ENCODE results near the gene ZNF814.
A peak's percentile ranks its signal among the peaks of the same experiment; 100 is the strongest.
"Not testable (repeated sequence)": the region's sequence is repeated elsewhere in the genome, so short reads cannot be mapped to it uniquely, and the experiment has no call there.

The ZNF814 gene

DNA sequence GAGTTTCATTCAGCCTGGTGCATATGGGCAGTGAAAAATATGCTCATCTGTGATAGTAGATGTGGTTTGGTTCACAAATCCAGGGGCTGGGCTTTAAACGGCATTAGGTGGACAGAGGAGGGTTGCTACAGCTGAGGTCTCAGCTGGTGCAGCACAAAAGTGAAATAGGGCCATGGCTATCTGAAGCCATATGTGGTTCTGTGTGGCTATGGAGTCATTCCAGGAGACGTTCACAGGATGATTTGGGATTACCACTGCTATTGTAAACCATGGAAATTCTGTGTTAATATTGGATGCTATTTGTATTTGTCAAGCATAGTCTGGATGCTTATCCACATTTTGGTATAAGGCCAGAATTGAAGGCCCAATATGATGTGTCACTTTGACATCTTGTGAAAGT is 34.7 kb downstream of the ZNF814 start:
- DNase-seq, result not testable (repeated sequence)

DNA sequence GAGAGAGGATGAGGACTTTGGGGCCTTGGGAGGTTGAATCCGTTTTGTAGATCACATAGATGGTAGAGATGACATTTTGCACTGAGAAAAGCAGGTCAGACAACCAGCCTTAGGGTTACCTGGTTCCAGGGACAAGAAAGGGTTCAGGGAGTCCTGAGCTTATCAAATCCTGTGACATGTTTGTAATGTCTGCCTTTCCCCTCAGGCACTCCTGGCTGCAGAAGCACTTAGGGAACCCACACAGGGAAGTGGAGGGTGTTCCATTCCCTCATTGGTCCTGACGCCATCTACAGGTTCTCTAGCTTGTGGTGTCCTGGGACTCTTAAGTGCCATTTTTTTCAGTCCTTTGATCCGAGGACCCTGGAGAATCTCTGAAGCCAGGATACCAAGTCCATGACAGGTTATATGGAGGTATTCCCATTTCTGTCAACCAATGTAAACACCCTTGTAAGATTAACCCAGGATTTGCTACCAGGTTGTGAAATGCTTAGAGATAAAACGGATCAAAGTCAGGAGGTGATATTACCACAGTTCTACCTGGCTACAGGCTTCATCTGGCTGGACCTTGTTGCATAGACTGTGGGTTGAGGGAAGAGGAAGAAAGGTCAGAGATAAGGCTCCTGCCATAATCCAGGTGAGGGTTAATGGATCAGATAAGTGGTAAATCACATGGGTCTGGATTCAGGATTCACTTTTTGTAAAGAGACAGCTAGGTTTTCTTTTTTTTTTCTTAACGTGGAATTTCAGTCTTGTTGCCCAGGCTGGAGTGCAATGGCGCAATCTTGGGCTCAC is 36.8 kb downstream of the ZNF814 start:
- DNase-seq, result not testable (repeated sequence)

DNA sequence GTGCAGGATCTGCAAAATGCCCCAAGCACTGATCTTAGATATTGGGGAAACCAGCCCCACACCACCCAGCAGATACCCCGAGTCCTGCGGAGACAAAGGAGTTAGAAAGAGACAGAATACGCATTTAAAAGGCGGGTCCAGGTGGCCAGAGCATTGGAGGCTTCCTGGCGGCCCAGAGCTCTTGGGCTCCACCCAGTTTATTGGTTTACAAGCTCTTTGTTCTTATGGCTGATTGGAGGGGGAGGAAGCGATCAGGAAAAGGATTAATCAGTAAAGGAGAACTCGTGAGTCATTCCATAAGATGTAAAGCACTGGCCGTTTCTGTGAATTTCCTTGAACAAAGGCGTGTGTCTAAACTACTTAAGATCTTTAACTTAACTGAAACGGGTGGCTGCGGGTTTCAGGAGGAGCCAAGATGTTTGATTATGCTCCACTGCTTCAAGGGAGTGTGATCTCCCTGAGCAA is 38.3 kb downstream of the ZNF814 start:
- DNase-seq, result peak; percentile 21

DNA sequence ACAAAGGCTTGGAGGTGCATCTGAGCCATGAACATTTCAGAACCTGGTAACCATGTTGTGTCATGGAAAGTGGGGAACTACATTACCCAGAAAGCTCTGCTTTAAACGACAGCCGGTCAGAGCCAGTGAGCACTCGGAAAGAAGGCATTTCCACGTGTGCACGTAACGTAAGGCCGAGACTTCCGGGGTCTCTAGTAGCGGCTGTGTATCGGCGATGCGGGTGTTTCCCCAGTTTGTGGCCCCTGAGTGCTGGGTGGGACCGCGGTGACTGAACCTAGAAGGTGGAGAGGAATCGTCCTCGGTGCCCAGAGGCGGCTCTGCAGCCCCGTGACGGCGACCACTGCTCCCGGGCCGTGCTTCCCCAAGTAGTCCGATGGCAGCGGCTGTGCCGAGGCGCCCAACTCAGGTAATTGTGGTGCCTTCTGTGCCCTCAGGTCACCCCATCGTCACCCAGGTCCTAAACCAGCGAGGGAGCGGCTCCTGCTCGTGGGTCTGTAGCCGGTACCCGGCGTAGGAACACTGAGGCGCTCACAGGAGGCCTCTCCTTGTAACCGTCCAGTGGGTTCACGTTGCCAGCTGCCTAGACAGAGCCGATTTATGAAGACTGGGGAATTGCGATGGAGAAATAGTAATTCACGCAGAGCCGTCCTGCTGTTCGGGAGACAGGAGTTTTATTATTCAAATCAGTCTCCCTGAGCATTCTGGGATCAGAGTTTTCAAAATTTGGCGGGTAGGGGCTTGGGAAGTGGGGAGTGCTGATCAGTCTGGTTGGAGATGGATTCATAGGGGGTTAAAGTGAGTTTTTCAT is 39.0 kb downstream of the ZNF814 start, which contains the start of gene ZNF587:
TSS of gene ZNF587 (plus strand) at position 194 of the 808 bp plus-strand sequence. CDS start at position 374, 180 bp downstream.
- peak; percentile 74 for DNase-seq

DNA sequence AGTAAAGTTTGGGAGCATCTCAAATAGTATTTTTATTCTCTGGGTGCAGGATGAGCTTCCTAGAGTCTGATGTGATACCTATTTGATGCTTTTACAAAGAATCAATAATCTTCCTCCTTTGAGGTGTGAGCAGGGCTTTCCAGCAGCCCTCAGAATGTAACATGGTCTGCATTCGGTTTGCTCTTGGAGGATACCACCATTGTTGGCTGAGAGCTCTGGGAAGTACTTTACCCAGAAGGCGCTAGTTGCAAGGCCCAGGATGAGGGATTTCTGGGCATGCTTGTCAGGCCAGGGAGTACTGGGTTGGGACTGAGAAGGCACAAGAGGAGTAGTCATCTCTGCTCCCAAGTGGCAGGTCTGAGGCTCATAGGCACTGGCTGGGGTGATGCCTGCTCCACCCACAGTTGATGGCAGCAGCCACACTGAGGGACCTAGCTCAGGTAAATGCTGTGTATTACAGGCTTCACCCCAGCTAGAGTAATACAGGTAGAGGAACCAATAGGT is 39.6 kb downstream of the ZNF814 start:
- DNase-seq, result not testable (repeated sequence)

DNA sequence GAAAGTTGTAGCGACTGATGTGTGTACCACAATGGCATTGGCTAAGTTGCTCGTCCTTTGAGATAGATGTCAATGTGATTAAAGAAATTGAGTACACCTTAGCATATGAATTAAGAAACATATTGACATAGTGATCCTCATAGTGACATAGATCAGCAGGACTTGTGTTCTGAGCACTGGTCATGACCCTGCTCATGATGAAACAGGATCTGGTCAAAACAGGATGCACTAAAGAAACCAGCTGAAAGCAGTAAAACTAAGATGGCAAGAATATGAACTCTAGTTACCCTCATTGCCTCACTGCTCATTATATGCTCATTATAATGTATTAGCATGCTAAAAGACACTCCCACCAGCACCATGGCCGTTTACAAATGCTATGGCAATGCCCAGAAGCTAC is 41.7 kb downstream of the ZNF814 start:
- not testable (repeated sequence) for DNase-seq

DNA sequence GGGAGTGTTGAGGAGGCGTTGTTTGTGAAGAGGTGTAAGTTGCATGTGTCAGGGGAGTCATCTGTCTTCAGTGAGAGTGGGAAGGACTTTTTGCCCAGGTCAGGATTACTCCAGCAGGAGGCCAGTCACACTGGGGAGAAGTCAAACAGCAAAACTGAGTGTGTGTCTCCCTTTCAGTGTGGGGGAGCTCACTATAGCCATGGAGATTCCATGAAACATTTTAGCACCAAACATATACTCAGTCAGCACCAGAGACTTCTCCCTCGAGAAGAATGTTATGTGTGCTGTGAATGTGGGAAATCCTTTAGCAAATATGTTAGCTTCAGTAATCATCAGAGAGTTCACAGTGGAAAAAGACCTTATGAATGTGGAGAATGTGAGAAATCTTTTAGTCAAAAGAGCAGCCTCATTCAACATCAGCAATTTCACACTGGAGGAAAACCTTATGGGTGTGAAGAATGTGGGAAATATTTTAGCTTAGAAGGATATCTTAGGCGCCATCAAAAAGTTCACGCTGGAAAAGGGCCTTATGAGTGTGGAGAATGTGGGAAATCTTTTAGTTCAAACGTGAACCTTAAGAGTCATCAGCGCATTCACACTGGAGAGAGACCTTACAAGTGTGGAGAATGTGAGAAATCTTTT is 47.6 kb downstream of the ZNF814 start:
- no peak for DNase-seq

DNA sequence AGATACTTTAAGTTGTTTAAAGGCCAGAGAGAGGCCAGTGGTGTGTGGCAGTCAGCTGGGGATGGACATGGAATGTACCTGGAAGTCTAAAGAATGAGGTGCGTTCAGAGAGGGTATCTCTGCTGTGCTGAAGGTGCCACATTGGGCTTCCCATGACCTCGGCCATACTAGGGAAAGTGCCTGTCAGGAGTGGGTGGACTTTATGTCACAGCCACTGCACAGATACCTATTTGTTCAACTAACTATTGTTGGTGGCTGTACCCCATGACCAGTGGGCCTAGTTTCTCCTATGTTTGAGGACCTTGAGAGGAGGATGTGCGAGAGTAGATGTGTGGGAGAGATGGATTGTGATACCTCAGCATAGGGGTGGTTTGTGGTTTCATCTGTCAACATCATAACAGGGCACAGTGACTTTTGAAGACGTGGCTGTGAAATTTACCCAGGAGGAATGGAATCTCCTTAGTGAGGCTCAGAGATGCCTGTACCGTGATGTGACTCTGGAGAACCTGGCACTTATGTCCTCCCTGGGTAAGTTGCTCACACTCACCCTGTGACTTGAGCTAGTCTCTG is 50.1 kb downstream of the ZNF814 start:
- DNase-seq, result not testable (repeated sequence)

DNA sequence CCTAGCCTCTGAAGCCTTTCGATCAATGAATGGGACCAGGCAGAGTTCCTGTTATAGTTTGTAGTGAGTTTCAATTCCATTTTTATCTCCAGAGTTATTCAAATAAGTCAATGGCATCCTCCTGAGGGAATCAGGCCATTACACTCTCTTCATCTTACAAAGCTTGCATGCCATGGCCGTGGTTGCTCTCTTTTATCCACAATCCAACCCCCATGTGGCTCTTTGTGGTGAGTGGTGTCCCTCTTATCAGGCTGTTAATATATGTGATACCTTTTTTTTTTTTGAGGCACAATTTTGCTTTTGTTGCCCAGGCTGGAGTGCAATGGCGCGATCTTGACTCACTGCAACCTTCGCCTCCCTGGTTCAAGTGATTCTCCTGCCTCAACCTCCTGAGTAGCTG is 51.8 kb downstream of the ZNF814 start:
- DNase-seq, result not testable (repeated sequence)

DNA sequence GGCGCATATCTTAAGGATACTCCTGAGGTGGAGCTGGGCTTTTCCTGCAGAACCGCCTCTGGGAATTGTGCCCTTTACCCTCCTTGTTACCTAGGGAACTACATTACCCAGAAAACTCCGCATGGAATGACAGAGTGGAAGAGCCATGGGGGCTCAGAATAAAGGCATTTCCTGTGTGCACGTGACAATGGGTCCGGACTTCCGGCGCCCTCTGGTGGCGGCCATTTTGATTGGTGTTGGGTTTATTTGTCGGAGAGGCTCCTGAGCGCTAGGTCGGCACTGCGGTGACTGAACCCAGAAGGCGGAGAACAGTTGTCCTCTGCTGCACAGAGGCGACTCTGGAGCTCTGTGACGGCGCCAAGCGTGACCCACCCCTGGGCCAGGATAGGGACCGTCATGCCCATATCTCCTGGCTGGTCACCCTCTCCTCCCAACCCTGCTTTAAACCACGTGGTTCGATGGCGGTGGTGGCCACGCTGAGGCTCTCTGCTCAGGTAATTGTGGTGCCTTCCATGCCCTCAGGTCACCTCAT is 58.7 kb downstream of the ZNF814 start, which contains the start of gene ZNF587B:
TSS of gene ZNF587B (plus strand) at position 229 of the 532 bp plus-strand sequence. CDS start at position 459, 230 bp downstream.
- DNase-seq, result peak; percentile 27

DNA sequence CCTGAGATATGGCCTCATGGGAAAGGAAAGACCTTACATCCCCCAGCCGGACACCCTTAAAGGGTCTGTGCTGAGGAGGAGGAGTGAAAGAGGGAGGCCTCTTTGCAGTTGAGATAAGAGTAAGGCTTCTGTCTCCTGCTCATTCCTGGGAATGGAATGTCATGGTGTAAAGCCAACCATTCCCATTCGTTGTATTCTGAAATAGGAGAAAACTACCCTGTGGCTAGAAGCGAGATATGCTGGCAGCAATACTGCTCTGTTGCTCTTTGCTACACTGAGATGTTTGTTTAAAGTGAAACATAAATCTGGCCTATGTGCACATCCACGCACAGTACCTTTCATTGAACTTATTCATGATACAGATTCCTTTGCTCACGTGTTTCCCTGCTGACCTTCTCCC is 59.5 kb downstream of the ZNF814 start:
- DNase-seq, result no peak

DNA sequence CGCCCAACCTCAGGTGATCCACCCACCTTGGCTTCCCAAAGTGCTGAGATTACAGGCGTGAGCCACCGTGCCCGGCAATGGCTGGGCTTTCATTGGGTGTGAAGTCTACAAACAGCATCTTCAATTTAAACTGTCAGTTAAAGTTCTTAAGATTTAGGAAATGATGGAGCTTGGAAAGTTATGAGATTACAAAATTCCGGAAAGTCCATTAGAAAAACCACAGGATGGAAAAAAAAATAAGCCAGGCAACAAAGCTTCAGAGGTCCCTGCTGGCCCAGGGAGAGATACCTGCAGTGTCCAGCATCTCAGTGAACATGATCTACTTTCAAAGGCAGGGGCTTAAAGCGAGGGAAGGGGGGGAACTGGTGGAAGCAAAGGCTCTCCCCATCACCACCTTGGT is 63.3 kb downstream of the ZNF814 start:
- DNase-seq, result no peak

DNA sequence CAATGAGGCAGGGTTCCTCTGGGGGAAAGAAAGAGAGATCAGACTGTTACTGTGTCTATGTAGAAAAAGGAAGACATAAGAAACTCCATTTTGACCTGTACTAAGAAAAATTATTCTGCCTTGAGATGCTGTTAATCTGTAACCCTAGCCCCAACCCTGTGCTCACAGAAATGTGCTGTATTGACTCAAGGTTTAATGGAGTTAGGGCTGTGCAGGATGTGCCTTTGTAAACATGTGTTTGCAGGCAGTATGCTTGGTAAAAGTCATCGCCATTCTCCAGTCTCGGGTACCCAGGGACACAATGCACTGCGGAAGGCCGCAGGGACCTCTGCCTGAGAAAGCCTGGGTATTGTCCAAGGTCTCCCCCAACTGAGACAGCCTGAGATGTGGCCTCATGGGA is 65.2 kb downstream of the ZNF814 start:
- not testable (repeated sequence) for DNase-seq

DNA sequence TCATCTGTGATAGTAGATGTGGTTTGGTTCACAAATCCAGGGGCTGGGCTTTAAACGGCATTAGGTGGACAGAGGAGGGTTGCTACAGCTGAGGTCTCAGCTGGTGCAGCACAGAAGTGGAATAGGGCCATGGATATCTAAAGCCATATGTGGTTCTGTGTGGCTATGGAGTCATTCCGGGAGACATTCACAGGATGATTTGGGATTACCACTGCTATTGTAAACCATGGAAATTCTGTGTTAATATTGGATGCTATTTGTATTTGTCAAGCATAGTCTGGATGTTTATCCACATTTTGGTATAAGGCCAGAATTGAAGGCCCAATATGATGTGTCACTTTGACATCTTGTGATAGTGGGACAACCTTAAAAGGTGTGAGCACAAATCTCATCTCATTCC is 65.7 kb downstream of the ZNF814 start:
- DNase-seq, result not testable (repeated sequence)

DNA sequence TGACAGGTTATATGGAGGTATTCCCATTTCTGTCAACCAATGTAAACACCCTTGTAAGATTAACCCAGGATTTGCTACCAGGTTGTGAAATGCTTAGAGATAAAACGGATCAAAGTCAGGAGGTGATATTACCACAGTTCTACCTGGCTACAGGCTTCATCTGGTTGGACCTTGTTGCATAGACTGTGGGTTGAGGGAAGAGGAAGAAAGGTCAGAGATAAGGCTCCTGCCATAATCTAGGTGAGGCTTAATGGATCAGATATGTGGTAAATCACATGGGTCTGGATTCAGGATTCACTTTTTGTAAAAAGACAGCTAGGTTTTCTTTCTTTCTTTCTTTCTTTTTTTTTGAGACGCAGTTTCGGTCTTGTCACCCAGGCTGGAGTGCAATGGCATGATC is 67.3 kb downstream of the ZNF814 start:
- not testable (repeated sequence) for DNase-seq

DNA sequence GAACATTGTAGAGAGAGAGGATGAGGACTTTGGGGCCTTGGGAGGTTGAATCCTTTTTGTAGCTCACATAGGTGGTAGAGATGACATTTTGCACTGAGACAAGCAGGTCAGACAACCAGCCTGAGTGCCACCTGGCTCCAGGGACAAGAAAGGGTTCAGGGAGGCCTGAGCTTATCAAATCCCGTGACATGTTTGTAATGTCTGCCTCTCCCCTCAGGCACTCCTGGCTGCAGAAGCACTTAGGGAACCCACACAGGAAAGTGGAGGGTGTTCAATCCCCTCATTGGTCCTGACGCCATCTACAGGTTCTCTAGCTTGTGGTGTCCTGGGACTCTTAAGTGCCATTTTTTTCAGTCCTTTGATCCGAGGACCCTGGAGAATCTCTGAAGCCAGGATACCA is 67.7 kb downstream of the ZNF814 start:
- not testable (repeated sequence) for DNase-seq

DNA sequence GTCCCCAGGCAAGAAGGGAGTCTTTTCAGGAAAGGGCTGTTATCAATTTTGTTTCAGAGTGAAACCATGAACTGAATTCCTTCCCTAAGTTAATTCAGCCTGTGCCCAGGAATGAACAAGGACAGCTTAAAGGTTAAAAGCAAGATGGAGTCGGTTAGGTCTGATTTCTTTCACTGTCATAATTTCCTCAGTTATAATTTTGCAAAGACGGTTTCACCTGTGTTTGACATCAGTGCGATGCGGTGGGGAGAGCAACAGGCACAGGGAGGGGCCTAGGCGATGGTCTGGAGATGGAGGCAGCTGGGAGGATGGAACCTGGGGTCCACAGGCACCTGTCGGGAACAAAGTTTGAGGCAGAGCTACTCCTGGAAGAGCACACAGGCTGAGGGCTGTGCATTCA is 68.2 kb downstream of the ZNF814 start:
- no peak for DNase-seq

DNA sequence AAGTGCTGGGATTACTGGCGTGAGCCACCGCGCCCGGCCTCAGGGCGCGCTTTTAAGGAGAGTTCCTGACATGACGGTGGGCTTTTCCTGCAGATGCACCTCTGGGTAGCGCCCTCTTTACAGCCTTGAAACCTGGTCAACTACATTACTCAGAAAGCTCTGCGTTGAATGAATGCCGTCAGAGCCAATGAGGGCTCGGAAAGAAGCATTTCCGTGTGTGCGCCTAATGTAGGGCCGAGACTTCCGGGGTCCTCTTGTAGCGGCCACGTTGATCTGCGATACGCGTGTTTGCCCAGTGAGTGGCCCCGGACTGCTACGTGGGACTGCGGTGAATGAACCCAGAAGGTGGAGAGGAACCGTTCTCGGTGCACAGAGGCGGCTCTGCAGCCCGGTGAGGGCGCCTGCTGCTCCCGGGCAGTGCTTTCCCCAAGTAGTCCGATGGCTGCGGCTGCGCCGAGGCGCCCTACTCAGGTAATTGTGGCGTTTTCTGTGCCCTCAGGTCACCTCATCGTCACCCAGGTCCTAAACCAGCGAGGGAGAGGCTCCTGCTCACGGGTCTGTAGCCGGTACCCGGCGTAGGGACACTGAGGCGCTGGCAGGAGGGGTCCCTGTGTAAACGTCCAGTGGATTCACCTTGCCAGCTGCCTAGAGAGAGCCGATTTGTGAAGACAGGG is 69.2 kb downstream of the ZNF814 start:
- peak; percentile 88 for DNase-seq

DNA sequence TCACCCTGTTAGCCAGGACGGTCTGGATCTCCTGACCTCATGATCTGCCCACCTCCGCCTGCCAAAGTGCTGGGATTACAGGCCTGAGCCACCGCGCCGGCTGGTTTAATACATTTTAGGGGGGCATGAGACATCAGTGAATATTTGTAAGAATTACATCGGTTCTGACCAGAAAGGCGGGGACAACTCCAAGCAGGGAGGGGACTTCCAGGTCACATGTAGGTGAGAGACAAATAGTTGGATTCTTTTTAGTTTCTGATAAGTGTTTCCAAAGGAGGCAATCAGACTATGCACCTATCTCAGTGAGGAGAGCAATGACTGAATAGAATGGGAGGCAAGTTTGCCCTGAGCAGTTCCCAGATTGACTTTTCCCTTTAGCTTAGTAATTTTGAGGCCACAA is 70.5 kb downstream of the ZNF814 start:
- DNase-seq, result no peak

DNA sequence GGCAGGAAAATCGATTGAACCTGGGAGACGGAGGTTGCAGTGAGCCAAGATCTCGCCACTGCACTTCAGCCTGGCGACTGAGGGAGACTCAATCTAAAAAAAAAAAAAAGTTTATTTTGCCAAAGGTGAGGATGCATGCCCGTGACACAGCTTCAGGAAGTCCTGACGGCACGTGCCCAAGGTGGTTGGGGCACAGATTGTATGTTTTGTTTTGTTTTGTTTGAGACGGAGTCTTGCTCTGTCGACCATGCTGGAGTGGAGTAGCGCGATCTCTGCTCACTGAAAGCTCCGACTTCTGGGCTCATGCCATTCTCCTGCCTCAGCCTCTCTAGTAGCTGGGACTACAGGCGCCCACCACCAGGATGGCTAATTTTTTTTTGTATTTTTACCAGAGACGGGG is 70.9 kb downstream of the ZNF814 start:
- no peak for DNase-seq

DNA sequence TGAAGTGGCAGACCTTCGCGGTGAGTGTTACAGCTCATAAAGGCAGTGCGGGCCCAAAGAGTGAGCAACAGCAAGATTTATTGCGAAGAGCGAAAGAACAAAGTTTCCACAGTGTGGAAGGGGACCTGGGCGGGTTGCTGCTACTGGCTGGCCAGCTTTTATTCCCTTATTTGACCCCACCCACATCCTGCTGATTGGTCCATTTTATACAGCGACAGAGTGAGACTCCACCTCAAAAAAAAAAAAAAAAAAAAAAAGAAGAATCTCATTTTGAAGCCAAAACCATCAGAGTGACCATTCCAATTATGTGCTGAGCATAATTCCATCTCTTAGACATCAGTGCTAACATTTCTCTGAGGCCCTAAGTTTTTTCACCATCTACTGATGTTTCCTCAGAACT is 72.2 kb downstream of the ZNF814 start:
- DNase-seq, result no peak

Measured in COR-L47 (cell line).